Mucosa of stomach (tissue), 1 donor: ENCODE results near the gene HSP90AB1.
A peak's percentile ranks its signal among the peaks of the same experiment; 100 is the strongest.

ENCODE experiments used
- H3K27me3 ChIP-seq: one replicate; pipeline ENCODE4 v1.7.0; 2013; ENCODE audit warnings: mild to moderate bottlenecking, low read length; ENCODE audit not compliant: control insufficient read depth, insufficient read depth
- H3K36me3 ChIP-seq: one replicate; pipeline ENCODE4 v1.7.0; 2013; ENCODE audit warnings: low read length; ENCODE audit not compliant: control insufficient read depth, insufficient read depth
- H3K4me1 ChIP-seq: one replicate; pipeline ENCODE4 v1.7.0; 2013; ENCODE audit warnings: mild to moderate bottlenecking, low read length; ENCODE audit not compliant: control insufficient read depth, insufficient read depth
- H3K4me3 ChIP-seq: one replicate; pipeline ENCODE4 v1.7.0; 2013; ENCODE audit warnings: low read length
- H3K9ac ChIP-seq: one replicate; pipeline ENCODE4 v1.7.0; 2013; ENCODE audit warnings: mild to moderate bottlenecking, low read length, moderate library complexity
- H3K9me3 ChIP-seq: one replicate; pipeline ENCODE4 v1.7.0; 2013; ENCODE audit warnings: mild to moderate bottlenecking, low read length, moderate library complexity; ENCODE audit not compliant: control insufficient read depth
- donor health status: Pancreatic carcinoma.

HSP90AB1 gene

DNA sequence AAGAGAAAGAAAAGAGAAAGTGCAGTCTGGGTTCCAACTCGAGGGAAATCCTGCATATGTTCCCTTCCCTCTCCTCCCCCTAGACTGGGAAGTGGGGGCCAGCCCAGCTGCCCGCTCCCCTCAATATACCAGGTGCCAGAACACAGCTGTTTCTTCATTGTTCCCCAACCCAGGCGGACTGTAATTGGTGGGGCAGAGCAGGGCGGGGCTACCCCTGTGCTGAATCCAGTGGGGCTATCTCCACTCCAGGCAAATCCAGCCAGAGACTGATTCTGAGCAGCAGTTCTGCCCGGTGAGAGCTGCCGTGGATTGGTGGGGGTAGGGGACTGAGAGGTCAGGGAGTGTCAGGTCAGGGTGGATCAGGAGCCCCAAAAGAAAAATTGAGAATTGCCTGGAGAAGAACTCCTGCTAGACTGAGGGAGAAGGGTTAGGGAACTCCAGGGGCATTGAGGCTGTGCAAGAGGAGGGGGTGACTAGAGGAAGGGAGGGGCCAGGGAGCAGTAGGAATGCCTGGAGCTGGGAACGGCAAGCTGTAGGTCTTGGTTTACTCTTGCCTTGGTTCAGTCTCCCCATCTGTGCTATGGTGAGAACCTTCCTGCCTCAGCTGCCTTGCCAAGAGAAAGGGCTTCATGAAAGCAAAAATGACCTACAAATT, 30.1 kb upstream of the HSP90AB1 start, which contains the start of gene MYMX:
Gene MYMX, plus strand, starts transcription at position 250 of the 655 bp plus-strand sequence. CDS start 546 bp downstream, outside the sequence.
- no peak within 1 kb of the TSS for H3K4me3 ChIP-seq
- H3K9me3 ChIP-seq = no peaks in the 10 kb centered on the region
- no peaks in the 10 kb centered on the region for H3K36me3 ChIP-seq
- H3K9ac ChIP-seq = peak within 1 kb of the TSS; percentile 38
- no peaks in the 10 kb centered on the region for H3K27me3 ChIP-seq
- peaks cover 54% of the 10 kb centered on the region for H3K4me1 ChIP-seq

DNA sequence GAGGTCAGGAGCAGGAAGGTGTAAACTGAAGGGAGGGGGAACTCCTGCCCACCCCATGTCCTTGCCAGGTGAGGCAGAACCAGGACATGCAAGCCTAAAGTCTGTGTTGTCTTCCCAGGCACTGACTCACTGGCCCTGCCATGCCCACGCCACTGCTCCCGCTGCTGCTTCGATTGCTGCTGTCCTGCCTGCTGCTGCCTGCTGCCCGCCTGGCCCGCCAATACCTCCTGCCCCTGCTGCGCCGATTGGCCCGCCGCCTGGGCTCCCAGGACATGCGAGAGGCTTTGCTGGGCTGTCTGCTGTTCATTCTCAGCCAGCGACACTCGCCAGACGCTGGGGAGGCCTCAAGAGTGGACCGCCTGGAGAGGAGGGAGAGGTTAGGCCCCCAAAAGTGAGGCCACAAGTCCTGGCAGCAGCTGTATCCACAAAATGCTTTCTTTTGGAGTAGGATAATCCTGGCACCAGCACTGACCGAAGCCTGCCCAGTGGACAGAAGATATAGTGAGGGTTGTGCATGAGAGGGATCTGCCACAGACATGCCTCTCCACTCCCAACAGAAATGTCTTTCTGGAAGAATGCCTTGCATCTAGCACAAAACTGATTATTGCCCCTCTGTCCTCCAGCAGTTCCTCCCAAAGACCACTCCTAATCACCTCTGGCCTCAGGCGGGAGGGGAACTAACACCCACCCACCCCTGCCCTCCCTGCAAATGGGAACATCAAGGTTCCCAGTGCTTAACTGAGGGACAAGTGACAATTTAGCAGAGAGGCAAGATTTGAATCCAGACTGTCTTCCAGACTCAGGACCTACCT, 29.4 kb upstream of the HSP90AB1 start:
- Histone ChIP-seq H3K4me1 (peaks cover 61% of the 10 kb centered on the region), H3K9ac (peak overlapping the region; percentile 38), H3K27me3 (no peaks in the 10 kb centered on the region)

DNA sequence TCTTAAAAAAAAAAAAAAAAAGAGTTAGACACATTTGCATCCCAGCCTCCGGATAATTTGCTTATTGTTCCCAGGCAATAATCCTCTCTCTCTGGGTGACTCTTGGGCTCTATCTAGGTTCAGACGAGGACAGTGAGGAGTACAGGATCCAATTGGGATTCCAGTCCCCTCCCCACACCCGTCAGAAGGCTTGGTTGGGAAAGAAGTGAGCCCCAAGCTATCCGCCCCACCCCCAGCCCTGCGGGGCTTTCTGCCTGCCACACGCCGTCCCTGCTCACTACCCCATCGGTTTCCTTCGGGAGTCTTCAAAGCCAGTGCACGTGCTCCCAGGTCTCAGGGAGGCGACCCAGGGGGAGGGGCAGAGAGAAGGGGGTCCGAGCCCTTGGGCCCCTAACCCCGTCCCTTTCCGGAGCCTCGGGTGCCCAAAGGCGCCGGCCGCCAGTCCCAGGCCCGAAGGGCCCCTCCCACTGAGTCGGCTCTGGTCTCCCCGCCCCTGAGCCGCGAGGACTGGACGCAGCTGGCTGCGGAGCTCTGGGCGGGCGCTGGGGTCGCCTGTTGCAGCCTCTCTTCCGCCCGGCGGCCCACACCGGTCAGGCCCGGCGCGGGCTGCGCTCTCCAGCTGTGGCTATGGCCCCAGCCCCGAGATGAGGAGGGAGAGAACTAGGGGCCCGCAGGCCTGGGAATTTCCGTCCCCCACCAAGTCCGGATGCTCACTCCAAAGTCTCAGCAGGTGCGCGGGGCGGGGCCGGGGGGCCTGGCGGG, 27.7 kb upstream of the HSP90AB1 start:
- Histone ChIP-seq H3K4me1 (peaks cover 75% of the 10 kb centered on the region), H3K27me3 (no peaks in the 10 kb centered on the region), H3K36me3 (no peaks in the 10 kb centered on the region), H3K9me3 (no peaks in the 10 kb centered on the region), H3K9ac (peak overlapping the region; percentile 76), H3K4me3 (peak overlapping the region; percentile 71)

More for the DNA sequence above, 29.4 kb upstream of the HSP90AB1 start:
- H3K36me3 ChIP-seq = no peaks in the 10 kb centered on the region
- no peaks in the 10 kb centered on the region for H3K9me3 ChIP-seq
- H3K4me3 ChIP-seq = no peak overlapping the region

DNA sequence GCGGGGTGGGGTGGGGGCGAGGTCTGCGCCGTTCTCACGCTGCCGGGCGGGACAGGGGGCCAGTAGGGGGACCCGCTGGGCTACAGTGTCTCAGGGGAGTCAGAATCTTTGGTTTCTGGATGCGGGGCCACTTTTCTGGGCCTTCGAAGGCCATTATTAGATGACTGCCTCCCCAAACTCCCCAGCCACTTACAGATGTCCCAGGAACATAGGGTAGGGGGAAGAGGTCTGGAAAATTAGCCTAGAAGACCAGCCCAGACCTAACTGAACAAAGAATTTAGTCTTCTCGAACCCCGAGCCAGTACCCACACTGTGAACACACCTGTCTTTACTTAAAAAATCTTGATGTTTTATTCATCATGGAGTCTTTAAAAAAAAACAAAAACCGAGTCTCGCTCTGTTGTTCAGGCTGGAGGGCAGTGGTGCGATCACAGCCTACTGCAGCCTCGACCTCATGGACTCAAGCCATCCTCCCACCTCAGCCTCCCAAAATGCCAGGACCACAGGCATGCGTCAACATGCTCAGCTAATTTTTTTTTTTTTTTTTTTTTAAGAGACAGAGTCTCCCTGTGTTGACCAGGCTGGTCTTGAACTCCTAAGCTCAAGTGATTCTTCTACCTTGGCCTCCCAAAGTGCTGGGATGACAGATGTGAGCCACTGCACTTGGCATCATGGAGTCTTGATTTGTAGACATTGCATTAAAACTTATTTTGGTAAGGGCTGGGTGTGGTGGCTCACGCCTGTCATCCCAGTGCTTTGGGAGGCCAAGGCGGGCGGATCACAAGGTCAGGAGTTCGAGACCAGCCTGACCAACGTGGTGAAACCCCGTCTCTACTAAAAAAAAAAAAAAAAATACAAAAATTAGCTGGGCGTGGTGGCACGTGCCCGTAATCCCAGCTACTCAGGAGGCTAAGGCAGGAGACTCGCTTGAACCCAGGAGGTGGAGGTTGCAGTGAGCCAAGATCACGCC, 26.8 kb upstream of the HSP90AB1 start:
- H3K27me3 ChIP-seq = no peaks in the 10 kb centered on the region
- no peaks in the 10 kb centered on the region for H3K9me3 ChIP-seq
- peak overlapping the region; percentile 76 for H3K9ac ChIP-seq
- H3K36me3 ChIP-seq = no peaks in the 10 kb centered on the region
- H3K4me3 ChIP-seq = peak overlapping the region; percentile 69
- H3K4me1 ChIP-seq = peaks cover 81% of the 10 kb centered on the region

DNA sequence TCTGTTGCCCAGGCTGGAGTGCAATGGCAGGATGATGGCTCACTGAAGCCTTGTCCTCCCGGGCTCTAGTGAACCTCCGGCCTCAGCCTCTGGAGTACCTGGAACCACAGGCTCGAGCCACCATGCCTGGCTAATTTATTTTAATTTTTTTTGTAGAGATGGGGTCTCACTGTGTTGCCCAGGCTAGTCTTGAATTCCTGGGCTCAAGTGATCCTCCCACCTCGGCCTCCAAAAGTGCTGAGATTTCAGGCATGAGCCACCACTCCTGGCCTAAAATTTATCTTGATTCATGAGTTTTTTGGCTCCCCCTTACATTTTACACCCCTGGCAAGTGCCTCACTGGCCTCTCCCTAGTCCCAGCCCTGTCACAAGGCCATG, 26.0 kb upstream of the HSP90AB1 start:
- Histone ChIP-seq H3K36me3 (no peaks in the 10 kb centered on the region), H3K27me3 (no peaks in the 10 kb centered on the region), H3K9me3 (no peaks in the 10 kb centered on the region), H3K4me1 (peaks cover 87% of the 10 kb centered on the region), H3K9ac (peak overlapping the region; percentile 66), H3K4me3 (no peak overlapping the region)

DNA sequence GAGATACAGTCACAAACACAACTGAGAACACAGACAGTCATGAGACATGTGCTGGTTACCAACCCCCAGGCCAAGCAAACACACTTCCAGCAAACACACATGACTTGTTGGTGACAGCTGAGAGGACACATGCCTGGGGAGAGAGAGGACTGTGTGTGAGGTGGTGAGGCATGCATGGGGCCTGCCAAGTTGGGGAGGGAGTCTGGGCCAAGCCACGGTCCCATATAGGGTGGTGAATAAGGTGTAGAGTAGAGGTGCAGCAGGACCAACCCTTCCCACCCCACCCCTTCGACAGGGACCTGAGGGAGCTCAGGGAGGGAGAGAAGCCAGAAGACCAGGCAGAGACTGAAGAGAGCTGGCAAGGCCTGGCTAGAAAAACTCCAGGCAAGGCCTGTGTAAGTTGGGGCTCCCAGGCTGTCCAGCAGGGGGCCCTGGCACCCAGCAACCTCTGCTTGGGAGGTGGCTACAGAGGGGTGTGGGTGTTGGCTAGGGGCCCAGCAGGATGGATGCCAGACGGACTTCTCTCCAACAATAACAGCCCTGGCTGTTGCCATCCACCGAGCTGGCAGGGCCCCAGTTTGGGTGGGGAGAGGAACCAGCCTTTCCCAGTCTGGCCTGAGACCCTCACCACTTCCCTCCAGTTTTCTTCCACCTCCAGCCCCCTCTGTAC, 25.5 kb upstream of the HSP90AB1 start:
- peak overlapping the region; percentile 66 for H3K9ac ChIP-seq
- no peaks in the 10 kb centered on the region for H3K9me3 ChIP-seq
- no peak overlapping the region for H3K4me3 ChIP-seq
- H3K27me3 ChIP-seq = no peaks in the 10 kb centered on the region
- peaks cover 87% of the 10 kb centered on the region for H3K4me1 ChIP-seq
- H3K36me3 ChIP-seq = no peaks in the 10 kb centered on the region

DNA sequence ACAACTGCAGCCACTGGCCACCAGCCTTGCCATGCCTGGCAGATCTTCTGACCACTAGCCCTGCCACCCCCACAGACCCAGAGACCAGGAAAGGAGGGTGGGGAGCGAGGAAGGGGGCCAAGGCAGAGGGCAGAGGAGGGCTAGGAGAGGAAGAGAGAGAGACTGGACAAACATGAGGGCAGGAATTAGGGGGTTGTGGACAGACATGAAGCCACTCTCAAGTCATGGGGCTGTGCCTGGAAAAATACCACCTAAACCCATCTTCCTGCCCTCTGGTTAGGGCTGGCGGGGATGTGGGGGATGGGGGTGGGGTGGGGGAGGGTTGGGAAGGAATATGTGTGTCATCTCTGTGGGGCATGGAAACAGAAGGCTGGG, 25.0 kb upstream of the HSP90AB1 start:
- Histone ChIP-seq H3K4me3 (no peak overlapping the region), H3K4me1 (peaks cover 85% of the 10 kb centered on the region), H3K9me3 (no peaks in the 10 kb centered on the region), H3K9ac (peak overlapping the region; percentile 66), H3K27me3 (no peaks in the 10 kb centered on the region), H3K36me3 (no peaks in the 10 kb centered on the region)

DNA sequence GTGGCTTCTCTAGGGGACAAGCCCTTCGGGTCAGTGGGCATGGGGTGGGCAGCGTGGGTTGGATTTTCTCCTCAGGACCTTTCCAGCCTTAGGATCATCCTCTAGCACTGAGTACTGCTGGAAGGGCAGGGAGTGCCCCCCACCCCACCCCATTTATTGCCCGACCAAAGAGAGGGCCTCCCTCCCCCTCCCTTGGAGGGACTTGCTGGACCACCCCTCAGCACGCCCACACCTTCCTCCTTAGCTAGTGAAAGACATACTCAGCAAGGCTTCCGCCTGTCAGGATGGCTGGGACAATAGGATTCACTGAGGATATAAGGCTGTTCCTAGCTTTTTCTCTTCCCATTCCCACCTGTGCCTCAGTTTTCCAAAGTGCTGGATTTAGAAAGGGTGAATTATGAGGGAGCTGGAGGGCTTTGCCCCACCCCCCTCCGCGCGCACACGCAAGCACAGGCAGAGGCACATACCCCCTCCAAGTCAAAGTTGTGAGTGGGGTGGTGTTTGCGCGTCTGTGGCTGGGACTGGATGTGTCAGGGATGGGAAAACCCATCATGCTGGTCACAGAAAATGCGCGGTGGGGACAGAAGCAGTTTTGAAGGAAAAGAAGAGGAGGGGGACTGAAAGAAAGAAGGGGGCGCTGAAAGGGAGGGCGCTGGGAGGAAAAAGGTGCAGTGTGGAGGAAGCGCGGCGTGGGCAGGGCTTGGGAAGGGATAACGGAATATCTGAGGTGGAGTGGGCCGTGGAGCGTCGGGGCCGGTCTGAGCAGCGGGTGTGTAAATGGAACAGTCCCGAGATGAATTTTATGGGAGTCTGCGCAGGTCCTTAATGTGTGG, 24.2 kb upstream of the HSP90AB1 start:
- Histone ChIP-seq H3K27me3 (no peaks in the 10 kb centered on the region), H3K4me3 (no peak overlapping the region), H3K4me1 (peaks cover 85% of the 10 kb centered on the region), H3K9me3 (no peaks in the 10 kb centered on the region), H3K9ac (peak overlapping the region; percentile 41), H3K36me3 (no peaks in the 10 kb centered on the region)

DNA sequence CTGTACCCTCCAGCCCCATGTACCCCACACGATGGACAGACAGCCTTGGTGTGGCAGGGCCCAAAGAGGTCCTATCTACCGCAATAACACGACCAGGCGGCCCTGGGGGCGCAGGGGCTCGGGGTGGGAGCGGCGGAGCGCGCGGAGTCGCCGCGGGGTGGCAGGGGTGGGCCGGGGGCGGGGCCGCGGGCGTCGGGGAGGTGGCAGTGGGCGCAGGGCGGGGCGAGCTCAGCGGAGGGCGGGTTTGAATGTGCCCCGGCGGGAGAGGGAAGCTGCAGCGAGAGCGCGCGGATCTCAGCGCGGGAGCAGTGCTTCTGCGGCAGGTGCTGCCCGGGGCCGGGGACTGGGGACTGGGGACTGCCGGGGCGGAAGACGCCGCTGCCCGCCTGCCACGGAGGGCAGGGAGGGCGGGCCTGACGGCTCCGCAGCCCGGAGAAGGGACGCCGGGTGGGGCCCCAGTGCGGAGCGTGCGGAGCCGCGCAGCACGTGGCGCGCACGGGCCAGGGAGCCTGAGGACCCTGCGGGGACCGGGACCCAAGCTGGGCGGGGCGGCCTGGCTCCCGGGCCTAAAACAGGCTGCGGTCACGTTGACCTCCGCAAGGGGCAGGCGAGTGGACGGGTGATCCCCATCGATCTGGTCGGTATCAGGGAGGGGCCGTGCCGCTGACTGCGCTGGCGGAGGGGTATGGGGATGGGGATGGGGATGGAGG, 23.4 kb upstream of the HSP90AB1 start, which contains the start of gene SLC29A1:
Gene SLC29A1, plus strand, starts transcription at position 277 of the 710 bp plus-strand sequence. CDS start 3,719 bp downstream, outside the sequence.
- Histone ChIP-seq H3K4me1 (peaks cover 79% of the 10 kb centered on the region), H3K4me3 (no peak within 1 kb of the TSS), H3K36me3 (no peaks in the 10 kb centered on the region), H3K27me3 (no peaks in the 10 kb centered on the region), H3K9ac (peak within 1 kb of the TSS; percentile 41), H3K9me3 (no peaks in the 10 kb centered on the region)
